Fibroblast of the aortic adventitia (primary cell): ENCODE data around the gene CYP27C1. TPM values are rescaled to one million over a fixed set of nuclear protein-coding genes. Genes with fewer than 3 reads are reported as not detected.
"Not testable (repeated sequence)": the region's sequence is repeated elsewhere in the genome, so short reads cannot be mapped to it uniquely, and the experiment has no call there.

Experiments
- DNase-seq: peaks from one replicate; pipeline ENCODE4 v3.0.0-alpha.2; 2010; ENCODE audit warnings: low read depth
- H3K4me3 ChIP-seq: 2 replicates; pipeline ENCODE4 v1.5.1; 2011; ENCODE audit warnings: low read depth, mild to moderate bottlenecking, control low read depth, low read length, moderate library complexity
- total RNA-seq: library from RNA; depleted of rRNA; stranded (reverse); fragments of >200 nt; gene quantifications from 2 replicates; pipeline ENCODE4 v1.2.3, GENCODE V29; 2012; ENCODE audit warnings: low replicate concordance
- TF ChIP-seq, protein P1 (sequence below): IDR thresholded peaks from 2 replicates; pipeline ENCODE4 v1.5.1; 2011; ENCODE audit warnings: mild to moderate bottlenecking, low read length, control low read depth, inconsistent platforms; ENCODE audit not compliant: insufficient read depth

CYP27C1 gene
- total RNA-seq, 1 donor = 0.72 TPM

DNA sequence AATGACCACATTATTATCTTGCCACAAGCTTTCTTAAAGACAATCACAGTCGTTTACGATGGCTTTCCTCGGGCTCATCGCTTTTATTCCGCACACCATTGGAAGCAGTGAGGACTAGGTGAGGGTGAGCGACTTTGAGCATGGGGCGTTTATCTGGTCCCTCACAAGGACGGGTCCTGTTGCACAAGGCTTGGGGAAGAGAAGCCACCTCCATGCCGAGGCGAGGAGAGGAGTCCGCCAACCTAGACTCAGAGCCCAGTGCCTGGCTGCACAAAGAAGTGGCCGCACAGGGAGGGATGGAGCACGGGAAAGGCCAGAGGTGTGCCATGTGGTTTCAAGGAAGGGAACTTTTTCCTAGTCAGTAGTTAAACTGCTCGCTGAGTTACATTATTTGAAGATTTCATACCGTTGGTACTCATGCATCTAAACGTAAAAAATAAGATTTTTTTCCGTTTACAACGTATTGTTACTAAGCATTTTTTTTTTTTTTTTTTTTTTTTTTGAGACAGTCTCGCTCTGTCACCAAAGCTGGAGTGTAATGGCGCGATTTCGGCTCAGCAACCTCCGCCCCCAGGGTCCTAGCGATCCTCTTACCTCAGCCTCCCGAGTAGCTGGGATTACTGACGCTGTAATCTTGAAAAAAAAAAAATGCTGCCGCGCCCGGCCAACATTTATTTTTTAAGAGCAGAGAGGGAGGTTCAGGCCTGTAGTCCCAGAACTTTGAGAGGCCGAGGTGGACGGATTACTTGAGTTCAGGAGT, 849 bp upstream of the CYP27C1 start:
- H3K4me3 ChIP-seq = no peak overlapping the region
- TF ChIP-seq, protein P1, sequence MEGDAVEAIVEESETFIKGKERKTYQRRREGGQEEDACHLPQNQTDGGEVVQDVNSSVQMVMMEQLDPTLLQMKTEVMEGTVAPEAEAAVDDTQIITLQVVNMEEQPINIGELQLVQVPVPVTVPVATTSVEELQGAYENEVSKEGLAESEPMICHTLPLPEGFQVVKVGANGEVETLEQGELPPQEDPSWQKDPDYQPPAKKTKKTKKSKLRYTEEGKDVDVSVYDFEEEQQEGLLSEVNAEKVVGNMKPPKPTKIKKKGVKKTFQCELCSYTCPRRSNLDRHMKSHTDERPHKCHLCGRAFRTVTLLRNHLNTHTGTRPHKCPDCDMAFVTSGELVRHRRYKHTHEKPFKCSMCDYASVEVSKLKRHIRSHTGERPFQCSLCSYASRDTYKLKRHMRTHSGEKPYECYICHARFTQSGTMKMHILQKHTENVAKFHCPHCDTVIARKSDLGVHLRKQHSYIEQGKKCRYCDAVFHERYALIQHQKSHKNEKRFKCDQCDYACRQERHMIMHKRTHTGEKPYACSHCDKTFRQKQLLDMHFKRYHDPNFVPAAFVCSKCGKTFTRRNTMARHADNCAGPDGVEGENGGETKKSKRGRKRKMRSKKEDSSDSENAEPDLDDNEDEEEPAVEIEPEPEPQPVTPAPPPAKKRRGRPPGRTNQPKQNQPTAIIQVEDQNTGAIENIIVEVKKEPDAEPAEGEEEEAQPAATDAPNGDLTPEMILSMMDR = no peak
- no peak for DNase-seq

DNA sequence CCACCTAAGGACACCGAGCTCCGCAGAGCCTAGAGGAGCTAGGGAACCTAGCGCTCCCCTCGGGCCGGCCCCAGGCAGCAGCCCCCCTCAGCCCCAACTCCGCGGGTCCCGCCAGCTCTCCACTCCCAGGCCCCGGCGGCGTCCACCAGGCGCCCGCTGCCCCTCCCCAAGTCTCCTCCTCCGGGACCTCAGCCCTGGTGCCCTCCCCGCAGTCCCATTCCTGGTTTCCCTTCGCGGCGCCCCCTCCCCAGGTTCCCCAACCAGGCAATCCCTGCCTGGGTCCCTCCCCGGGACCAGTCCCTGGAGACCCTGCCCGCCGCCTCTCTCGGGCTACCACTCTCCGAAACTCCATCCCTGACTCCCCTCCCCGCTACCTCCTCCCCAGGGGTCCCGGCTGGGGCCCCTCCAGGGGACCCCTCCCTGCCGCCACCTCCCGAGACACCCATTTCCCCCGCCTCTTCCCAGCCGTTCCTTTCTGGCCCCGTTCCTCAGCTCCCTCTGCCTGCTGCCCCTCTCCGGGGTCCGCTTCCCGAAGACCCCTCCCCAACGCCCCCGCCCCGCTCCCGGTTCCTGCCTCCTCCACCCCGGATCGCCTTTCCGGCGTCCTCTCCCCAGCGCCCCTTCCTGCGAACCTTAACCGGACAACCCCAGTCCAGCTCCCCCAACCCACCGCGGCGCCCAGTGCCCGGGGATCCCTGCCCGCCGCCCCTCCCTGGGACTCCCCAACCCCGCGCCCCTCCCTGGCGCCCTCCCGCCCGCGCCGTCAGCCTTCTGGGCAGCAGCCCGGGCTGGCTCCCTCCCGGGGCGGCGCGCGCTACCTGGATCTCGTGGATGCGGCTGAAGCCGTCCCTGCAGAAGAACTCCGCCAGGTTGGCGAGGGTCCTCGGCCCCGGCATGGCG, 678 bp downstream of the CYP27C1 start:
- peak overlapping the region; percentile 51 for H3K4me3 ChIP-seq
- TF ChIP-seq, protein P1 = no peak
- DNase-seq = no peak

DNA sequence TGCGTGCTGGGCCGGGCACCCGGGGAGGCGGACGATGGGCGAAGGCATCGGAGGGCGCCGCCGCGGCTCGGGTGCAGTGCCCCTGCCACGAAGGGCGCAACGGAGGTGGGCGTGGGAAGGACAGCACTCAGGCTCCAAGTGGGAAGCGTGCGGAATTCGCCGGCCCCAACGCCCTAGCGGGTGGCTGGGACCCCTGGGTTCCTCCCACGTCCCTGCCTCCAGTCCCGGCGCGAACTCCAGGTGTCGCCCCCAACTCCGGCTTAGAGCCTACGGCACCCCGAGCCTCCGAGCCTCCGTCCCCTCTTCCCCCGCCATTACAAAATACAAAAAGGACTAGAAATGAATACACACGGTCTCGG, 1.3 kb downstream of the CYP27C1 start:
- TF ChIP-seq, protein P1 = no peak
- H3K4me3 ChIP-seq = peak overlapping the region; percentile 51
- DNase-seq = no peak

DNA sequence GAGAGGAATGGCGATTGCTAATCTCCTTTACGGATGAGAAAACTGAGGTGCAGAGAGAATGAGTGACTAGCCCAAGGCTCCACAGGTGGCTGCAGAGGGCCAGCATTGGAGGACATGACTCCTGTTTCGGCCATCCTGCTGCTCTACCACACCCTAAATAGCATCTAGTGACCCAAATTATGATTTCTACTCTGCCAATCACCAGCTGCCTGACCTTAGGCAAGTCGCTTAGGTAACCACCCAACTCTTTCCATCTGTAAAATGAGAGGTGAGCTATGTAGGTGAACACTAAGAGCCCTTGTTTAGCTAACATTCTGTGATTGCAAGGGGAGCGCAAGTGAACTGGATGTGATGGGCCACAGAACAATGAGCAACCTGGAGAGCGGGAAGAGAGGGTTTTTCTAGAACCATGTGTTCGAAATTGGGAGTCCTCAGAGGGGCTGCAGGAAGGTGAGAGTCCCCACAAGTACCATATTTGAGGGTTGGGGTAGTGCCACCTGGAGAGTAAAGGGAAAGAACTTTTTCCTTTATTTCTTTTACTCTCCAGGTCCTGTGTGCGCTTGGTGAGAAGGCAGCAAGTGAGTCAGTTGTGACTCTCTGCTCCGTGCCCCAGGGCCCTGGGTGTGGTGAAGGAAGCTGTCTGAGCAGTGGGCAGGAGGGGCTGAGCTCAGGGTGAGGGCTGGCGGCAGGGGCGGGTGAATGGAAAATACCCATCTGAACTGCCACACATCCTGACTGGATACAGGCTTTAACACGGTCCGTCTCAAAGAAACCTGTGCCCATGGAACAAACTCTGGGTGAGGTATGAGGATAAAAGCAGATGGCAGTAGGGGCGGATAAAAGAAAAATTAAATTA, 2.4 kb downstream of the CYP27C1 start:
- DNase-seq = no peak
- TF ChIP-seq, protein P1 = no peak
- no peak overlapping the region for H3K4me3 ChIP-seq

DNA sequence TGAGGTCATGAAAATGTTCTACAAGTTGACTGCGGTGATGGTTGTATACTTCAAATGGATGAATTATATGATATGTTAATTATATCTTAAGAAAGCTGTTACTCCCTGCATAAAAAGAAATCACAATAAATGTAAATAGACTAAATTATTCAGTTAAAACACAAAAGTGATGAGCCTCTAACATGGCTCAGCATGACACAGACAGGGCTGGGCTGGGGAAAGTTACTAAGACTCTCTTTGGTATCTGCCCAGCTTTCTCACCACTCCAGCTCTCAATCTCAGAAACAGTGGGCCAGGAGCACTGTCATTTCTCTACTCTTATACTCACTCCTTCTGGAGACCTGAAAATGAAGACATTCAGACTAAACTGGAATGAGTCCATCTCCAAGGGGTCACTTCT, 3.5 kb downstream of the CYP27C1 start:
- no peak overlapping the region for H3K4me3 ChIP-seq
- no peak for DNase-seq
- TF ChIP-seq, protein P1 = no peak

DNA sequence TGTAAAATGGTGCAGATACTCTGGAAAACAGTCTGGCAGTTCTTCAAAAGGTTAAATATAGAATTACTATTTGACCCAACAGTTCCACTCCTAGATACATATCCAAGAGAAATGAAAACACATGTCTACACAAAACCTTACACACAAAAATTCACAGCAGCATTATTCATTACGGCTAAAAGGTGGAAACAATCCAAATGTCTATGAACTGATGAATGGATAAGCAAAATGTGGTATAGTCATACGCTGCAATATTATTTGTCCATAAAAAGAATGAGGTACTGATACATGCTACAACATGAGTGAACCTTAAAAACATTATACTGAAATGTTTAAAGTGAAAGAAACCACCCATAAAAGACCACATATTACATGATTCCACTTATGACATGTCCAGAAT, 4.0 kb downstream of the CYP27C1 start:
- DNase-seq = no peak
- TF ChIP-seq, protein P1 = no peak
- no peak overlapping the region for H3K4me3 ChIP-seq

DNA sequence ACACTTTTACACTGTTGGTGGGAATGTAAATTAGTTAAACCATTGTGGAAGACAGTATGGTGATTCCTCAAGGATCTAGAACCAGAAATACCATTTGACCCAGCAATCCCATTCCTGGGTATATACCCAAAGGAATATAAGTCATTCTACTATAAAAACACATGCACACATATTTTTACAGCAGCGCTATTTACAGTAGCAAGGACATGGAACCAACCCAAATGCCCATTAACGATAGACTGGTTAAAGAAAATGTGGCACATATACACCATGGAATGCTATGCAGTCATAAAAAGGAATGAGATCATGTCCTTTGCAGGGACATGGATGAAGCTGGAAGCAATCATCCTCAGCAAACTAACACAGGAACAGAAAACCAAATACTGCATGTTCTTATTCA, 5.9 kb downstream of the CYP27C1 start:
- not testable (repeated sequence) for H3K4me3 ChIP-seq, DNase-seq
